Measurements from ENCODE around the gene FARS2. TPM values are rescaled to one million over a fixed set of nuclear protein-coding genes. Genes with fewer than 3 reads are reported as not detected.

FARS2 gene
- polyA plus RNA-seq, 1 donor from 2014 or later, result 11.9 TPM

- H3K27me3 ChIP-seq (ENCODE audit: insufficient read depth, low read depth, low read length), result no peaks in the 10 kb centered on the region
- TF ChIP-seq RAD21 (conservative IDR thresholded peaks at IDR 0.05) (no peak), EZH2 (IDR thresholded peaks at IDR 0.05; ENCODE audit: borderline replicate concordance, insufficient read depth, low read length, poor library complexity, severe bottlenecking) (no peak), SMC3 (conservative IDR thresholded peaks at IDR 0.05; ENCODE audit: poor library complexity) (no peak), TAF1 (IDR thresholded peaks at IDR 0.05; ENCODE audit: low read depth) (no peak), MXI1 (conservative IDR thresholded peaks at IDR 0.05; ENCODE audit: poor library complexity, severe bottlenecking) (no peak), EP300 (conservative IDR thresholded peaks at IDR 0.05; ENCODE audit: poor library complexity, severe bottlenecking) (no peak), POLR2AphosphoS5 (IDR thresholded peaks at IDR 0.05) (no peak)
- TF ChIP-seq, protein P1, sequence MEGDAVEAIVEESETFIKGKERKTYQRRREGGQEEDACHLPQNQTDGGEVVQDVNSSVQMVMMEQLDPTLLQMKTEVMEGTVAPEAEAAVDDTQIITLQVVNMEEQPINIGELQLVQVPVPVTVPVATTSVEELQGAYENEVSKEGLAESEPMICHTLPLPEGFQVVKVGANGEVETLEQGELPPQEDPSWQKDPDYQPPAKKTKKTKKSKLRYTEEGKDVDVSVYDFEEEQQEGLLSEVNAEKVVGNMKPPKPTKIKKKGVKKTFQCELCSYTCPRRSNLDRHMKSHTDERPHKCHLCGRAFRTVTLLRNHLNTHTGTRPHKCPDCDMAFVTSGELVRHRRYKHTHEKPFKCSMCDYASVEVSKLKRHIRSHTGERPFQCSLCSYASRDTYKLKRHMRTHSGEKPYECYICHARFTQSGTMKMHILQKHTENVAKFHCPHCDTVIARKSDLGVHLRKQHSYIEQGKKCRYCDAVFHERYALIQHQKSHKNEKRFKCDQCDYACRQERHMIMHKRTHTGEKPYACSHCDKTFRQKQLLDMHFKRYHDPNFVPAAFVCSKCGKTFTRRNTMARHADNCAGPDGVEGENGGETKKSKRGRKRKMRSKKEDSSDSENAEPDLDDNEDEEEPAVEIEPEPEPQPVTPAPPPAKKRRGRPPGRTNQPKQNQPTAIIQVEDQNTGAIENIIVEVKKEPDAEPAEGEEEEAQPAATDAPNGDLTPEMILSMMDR (IDR thresholded peaks at IDR 0.05; ENCODE audit: poor library complexity, severe bottlenecking), result no peak
- TF ChIP-seq, protein P2, sequence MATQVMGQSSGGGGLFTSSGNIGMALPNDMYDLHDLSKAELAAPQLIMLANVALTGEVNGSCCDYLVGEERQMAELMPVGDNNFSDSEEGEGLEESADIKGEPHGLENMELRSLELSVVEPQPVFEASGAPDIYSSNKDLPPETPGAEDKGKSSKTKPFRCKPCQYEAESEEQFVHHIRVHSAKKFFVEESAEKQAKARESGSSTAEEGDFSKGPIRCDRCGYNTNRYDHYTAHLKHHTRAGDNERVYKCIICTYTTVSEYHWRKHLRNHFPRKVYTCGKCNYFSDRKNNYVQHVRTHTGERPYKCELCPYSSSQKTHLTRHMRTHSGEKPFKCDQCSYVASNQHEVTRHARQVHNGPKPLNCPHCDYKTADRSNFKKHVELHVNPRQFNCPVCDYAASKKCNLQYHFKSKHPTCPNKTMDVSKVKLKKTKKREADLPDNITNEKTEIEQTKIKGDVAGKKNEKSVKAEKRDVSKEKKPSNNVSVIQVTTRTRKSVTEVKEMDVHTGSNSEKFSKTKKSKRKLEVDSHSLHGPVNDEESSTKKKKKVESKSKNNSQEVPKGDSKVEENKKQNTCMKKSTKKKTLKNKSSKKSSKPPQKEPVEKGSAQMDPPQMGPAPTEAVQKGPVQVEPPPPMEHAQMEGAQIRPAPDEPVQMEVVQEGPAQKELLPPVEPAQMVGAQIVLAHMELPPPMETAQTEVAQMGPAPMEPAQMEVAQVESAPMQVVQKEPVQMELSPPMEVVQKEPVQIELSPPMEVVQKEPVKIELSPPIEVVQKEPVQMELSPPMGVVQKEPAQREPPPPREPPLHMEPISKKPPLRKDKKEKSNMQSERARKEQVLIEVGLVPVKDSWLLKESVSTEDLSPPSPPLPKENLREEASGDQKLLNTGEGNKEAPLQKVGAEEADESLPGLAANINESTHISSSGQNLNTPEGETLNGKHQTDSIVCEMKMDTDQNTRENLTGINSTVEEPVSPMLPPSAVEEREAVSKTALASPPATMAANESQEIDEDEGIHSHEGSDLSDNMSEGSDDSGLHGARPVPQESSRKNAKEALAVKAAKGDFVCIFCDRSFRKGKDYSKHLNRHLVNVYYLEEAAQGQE (IDR thresholded peaks at IDR 0.05; ENCODE audit: borderline replicate concordance), result no peak
- no peaks in the 10 kb centered on the region for H4K20me1 ChIP-seq (ENCODE audit: insufficient read depth)
- H3K27ac ChIP-seq (ENCODE audit: low read length), result no peak overlapping the region
- H3K9me2 ChIP-seq (ENCODE audit: insufficient read depth, low read length), result no peaks in the 10 kb centered on the region
- H3K36me3 ChIP-seq (ENCODE audit: insufficient read depth, low read length), result no peaks in the 10 kb centered on the region
- no peak overlapping the region for H3K4me2 ChIP-seq (ENCODE audit: low read length)
- no peaks in the 10 kb centered on the region for H3K79me2 ChIP-seq (replicated peaks; ENCODE audit: insufficient read depth, low read length)
- H3K9me3 ChIP-seq (ENCODE audit: low read length), result no peaks in the 10 kb centered on the region
- no peaks in the 10 kb centered on the region for H3F3A ChIP-seq (ENCODE audit: insufficient read depth, low read length, poor library complexity, severe bottlenecking)
- no peak overlapping the region for H2AFZ ChIP-seq (ENCODE audit: low read depth, low read length)
- H3K4me3 ChIP-seq (ENCODE audit: low read length), result no peak overlapping the region
- no peak overlapping the region for H3K9ac ChIP-seq (ENCODE audit: low read length)
Measured at GRCh38 chr6:5565971-5566370, 304.7 kb downstream of the FARS2 start.

- Histone ChIP-seq H3K9ac (ENCODE audit: low read length) (no peak overlapping the region), H3K4me3 (ENCODE audit: low read length) (no peak overlapping the region), H3K9me3 (ENCODE audit: low read length) (no peaks in the 10 kb centered on the region), H3K79me2 (replicated peaks; ENCODE audit: insufficient read depth, low read length) (no peaks in the 10 kb centered on the region), H3K36me3 (ENCODE audit: insufficient read depth, low read length) (no peaks in the 10 kb centered on the region), H3K27ac (ENCODE audit: low read length) (no peak overlapping the region), H4K20me1 (ENCODE audit: insufficient read depth) (no peaks in the 10 kb centered on the region), H3K9me2 (ENCODE audit: insufficient read depth, low read length) (no peaks in the 10 kb centered on the region), H3F3A (ENCODE audit: insufficient read depth, low read length, poor library complexity, severe bottlenecking) (no peaks in the 10 kb centered on the region), H3K4me2 (ENCODE audit: low read length) (no peak overlapping the region), H2AFZ (ENCODE audit: low read depth, low read length) (no peak overlapping the region), H3K27me3 (ENCODE audit: insufficient read depth, low read depth, low read length) (no peaks in the 10 kb centered on the region)
- TF ChIP-seq TAF1 (IDR thresholded peaks at IDR 0.05; ENCODE audit: low read depth), result no peak
- no peak for TF ChIP-seq POLR2AphosphoS5 (IDR thresholded peaks at IDR 0.05)
- TF ChIP-seq SMC3 (conservative IDR thresholded peaks at IDR 0.05; ENCODE audit: poor library complexity), result no peak
- TF ChIP-seq EP300 (conservative IDR thresholded peaks at IDR 0.05; ENCODE audit: poor library complexity, severe bottlenecking), result no peak
- no peak for TF ChIP-seq RAD21 (conservative IDR thresholded peaks at IDR 0.05)
- TF ChIP-seq, protein P2 (IDR thresholded peaks at IDR 0.05; ENCODE audit: borderline replicate concordance), result no peak
Measured at GRCh38 chr6:5566718-5567117, 305.4 kb downstream of the FARS2 start.
